PC-9 (cell line): ENCODE measurements around the gene PGC. TPM values are rescaled to one million over a fixed set of nuclear protein-coding genes. Genes with fewer than 3 reads are reported as not detected.

Experiments
- BruUV-seq: library from RNA; stranded (reverse); fragments of 400-500 nt; replicated peaks from 2 replicates; lab custom pipeline; 2021; lab: Mats Ljungman, UMichigan
- CTCF ChIA-PET: fragments of 300-600 bp; sonication (Branson Sonifier 250); formaldehyde crosslinking; loops from one replicate; lab custom pipeline; 2022; ENCODE audit warnings: antibody characterized with exemption; lab: Charles Lee
- POLR2A ChIA-PET: fragments of 300-600 bp; sonication (Branson Sonifier 250); formaldehyde crosslinking; loops from one replicate; lab custom pipeline; 2022; ENCODE audit warnings: antibody characterized with exemption; ENCODE audit not compliant: unreplicated experiment; lab: Charles Lee
- DNase-seq, 2 experiments: peaks; one replicate each; pipeline versions ENCODE4 v3.0.0 to v3.0.0-alpha.2; 2015 to 2022; ENCODE audit warnings: mixed read lengths in 1 of 2
- H2AFZ ChIP-seq: fragments of 200-600 bp; sonication (generic); 2 replicates; pipeline ENCODE4 v1.8.1; 2017; ENCODE audit warnings: antibody characterized with exemption
- H3F3A ChIP-seq: fragments of 200-600 bp; sonication (generic); 2 replicates; pipeline ENCODE4 v1.8.1; 2017; ENCODE audit warnings: antibody characterized with exemption, mild to moderate bottlenecking, low read depth; ENCODE audit not compliant: insufficient read depth
- H3K27ac ChIP-seq: fragments of 200-600 bp; sonication (generic); 2 replicates; pipeline ENCODE4 v1.6.1; 2016; ENCODE audit warnings: mixed run types
- H3K27me3 ChIP-seq: fragments of 200-600 bp; sonication (generic); 2 replicates; pipeline ENCODE4 v1.6.1; 2016; ENCODE audit warnings: low read depth, mixed run types; ENCODE audit not compliant: insufficient read depth
- H3K36me3 ChIP-seq: fragments of 200-600 bp; sonication (generic); 2 replicates; pipeline ENCODE4 v1.6.1; 2016; ENCODE audit warnings: low read depth, mixed run types
- H3K4me1 ChIP-seq: fragments of 200-600 bp; sonication (generic); replicated peaks from 2 replicates; pipeline ENCODE4 v1.6.1; 2016; ENCODE audit warnings: mixed run types; ENCODE audit not compliant: insufficient read depth
- H3K4me2 ChIP-seq: fragments of 200-600 bp; sonication (generic); 2 replicates; pipeline ENCODE4 v1.6.1; 2017; ENCODE audit warnings: mixed run types
- H3K4me3 ChIP-seq: fragments of 200-600 bp; sonication (generic); 2 replicates; pipeline ENCODE4 v1.6.1; 2016; ENCODE audit warnings: mixed run types
- H3K79me2 ChIP-seq: fragments of 200-600 bp; sonication (generic); 2 replicates; pipeline ENCODE4 v1.6.1; 2017; ENCODE audit warnings: low read depth, mixed run types
- H3K9me2 ChIP-seq: fragments of 200-600 bp; sonication (generic); 2 replicates; pipeline ENCODE4 v1.8.1; 2017; ENCODE audit warnings: mild to moderate bottlenecking; ENCODE audit not compliant: insufficient read depth
- H3K9me3 ChIP-seq: fragments of 200-600 bp; sonication (generic); 2 replicates; pipeline ENCODE4 v1.8.1; 2016; ENCODE audit warnings: low read depth; ENCODE audit not compliant: insufficient read depth
- H4K20me1 ChIP-seq: fragments of 200-600 bp; sonication (generic); 2 replicates; pipeline ENCODE4 v1.8.1; 2017; ENCODE audit not compliant: insufficient read depth
- EZH2 ChIP-seq: fragments of 200-600 bp; sonication (generic); IDR thresholded peaks from 2 replicates; pipeline ENCODE4 v1.8.0; 2017; ENCODE audit warnings: antibody characterized with exemption, low read depth
- intact Hi-C: fragments of 100-400 bp; cut with micrococcal nuclease; formaldehyde crosslinking; loops from one replicate; pipeline ENCODE4 v1.10.0; 2022; ENCODE audit not compliant: unreplicated experiment
- total RNA-seq: library from RNA; stranded (reverse); gene quantifications from 2 replicates; pipeline ENCODE4 v1.2.3, GENCODE V29; 2021
- TF ChIP-seq, protein P1 (sequence below): fragments of 200-600 bp; sonication (generic); conservative IDR thresholded peaks from 2 replicates; pipeline ENCODE4 v1.6.1; 2017; ENCODE audit warnings: mixed run types, antibody characterized with exemption, mild to moderate bottlenecking, moderate library complexity

The PGC gene
- total RNA-seq, 1 experiment from 2014 or later, result not detected

GRCh38 chr6:41733360-41733706 is 13.9 kb downstream of the PGC start:
- DNase-seq, result no peak
- Histone ChIP-seq H3K36me3 (no peaks in the 10 kb centered on the region), H3K4me2 (peak overlapping the region; percentile 77), H3K79me2 (no peaks in the 10 kb centered on the region), H3K27me3 (no peaks in the 10 kb centered on the region), H3K9me2 (no peaks in the 10 kb centered on the region), H3K9me3 (no peaks in the 10 kb centered on the region), H3K4me3 (peak overlapping the region; percentile 57; the same call in 1 of the 2 replicates), H3K27ac (no peak overlapping the region), H3K4me1 (peaks cover 13% of the 10 kb centered on the region; the same call in 1 of the 2 replicates), H2AFZ (no peak overlapping the region), H3F3A (no peaks in the 10 kb centered on the region; the same call in 1 of the 2 replicates), H4K20me1 (no peaks in the 10 kb centered on the region; the same call in 1 of the 2 replicates)
- no peak for TF ChIP-seq EZH2
- TF ChIP-seq, protein P1, sequence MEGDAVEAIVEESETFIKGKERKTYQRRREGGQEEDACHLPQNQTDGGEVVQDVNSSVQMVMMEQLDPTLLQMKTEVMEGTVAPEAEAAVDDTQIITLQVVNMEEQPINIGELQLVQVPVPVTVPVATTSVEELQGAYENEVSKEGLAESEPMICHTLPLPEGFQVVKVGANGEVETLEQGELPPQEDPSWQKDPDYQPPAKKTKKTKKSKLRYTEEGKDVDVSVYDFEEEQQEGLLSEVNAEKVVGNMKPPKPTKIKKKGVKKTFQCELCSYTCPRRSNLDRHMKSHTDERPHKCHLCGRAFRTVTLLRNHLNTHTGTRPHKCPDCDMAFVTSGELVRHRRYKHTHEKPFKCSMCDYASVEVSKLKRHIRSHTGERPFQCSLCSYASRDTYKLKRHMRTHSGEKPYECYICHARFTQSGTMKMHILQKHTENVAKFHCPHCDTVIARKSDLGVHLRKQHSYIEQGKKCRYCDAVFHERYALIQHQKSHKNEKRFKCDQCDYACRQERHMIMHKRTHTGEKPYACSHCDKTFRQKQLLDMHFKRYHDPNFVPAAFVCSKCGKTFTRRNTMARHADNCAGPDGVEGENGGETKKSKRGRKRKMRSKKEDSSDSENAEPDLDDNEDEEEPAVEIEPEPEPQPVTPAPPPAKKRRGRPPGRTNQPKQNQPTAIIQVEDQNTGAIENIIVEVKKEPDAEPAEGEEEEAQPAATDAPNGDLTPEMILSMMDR, result no peak
- ChIA-PET POLR2A (interaction anchor here (0.5 to 0.6 kb wide), 3 partner anchors 16 to 163 kb away, joined by 3 to 6 read pairs (median 6); no protein-coding TSS in a partner anchor), CTCF (interaction anchor here (0.6 to 1.4 kb wide), 4 partner anchors 54 to 541 kb away, joined by 3 to 7 read pairs (median 3); partner anchors contain the start of genes BYSL, MED20 and TOMM6)
- intact Hi-C loops, result no loop called here
- BruUV-seq, result TSS peak; percentile 62

DNA sequence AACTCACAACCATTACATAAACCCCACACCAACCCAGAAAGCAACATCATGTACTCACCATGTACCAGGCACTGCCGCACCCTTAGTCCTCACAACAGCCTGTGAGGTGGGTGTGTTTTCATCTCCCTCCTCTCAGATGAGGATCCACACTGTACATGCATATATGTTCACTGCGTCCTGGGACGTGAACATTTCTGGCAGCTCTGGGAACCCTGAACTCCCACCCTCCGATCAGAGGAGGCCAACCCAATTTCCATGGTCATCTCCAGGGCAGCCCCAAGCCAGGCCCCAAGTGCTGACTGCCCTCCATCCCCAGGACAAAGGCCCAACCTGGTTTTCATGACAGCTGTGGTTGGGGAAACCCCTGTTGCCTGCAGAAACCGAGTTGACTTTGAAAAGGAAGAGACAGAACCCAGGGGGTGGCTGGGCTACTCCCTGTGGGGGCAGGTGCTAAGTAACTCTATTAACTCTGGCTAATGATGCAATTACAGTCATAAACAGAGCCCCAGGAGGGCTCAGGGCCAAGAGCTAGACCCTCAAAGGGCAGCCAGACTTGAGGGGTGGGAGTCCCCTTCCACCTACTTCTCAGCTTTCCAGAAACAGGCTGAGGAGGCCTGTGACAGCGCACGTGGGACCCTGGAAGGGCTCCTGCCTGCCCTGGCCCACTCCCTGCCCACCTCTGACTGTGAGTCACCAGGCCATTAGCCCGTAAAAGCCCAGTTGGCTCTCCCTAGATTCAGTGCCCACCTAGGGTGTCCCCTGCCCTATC is 14.4 kb downstream of the PGC start:
- peak overlapping the region; percentile 77 for H3K4me2 ChIP-seq
- TF ChIP-seq EZH2, result no peak
- TF ChIP-seq, protein P1, result no peak
- ChIA-PET CTCF (interaction anchor here (0.9 to 1.4 kb wide), 2 partner anchors 54 to 188 kb away, joined by 3 read pairs; partner anchors contain the start of genes BYSL, MED20 and TOMM6), POLR2A (interaction anchor here (0.5 kb wide), 1 partner anchor 163 kb away, joined by 6 read pairs; no protein-coding TSS in a partner anchor)
- no peaks in the 10 kb centered on the region for H3K79me2 ChIP-seq
- no peaks in the 10 kb centered on the region; the same call in 1 of the 2 replicates for H4K20me1 ChIP-seq
- DNase-seq, result no peak
- no peaks in the 10 kb centered on the region for H3K9me2 ChIP-seq
- intact Hi-C loops, result no loop called here
- no peaks in the 10 kb centered on the region; the same call in 1 of the 2 replicates for H3F3A ChIP-seq
- no peak overlapping the region for H3K4me3 ChIP-seq
- no TSS peak for BruUV-seq
- 0 out of 2 replicates have a peak, but pooled peaks cover 13% of the 10 kb centered on the region for H3K4me1 ChIP-seq
- H3K36me3 ChIP-seq, result no peaks in the 10 kb centered on the region
- H2AFZ ChIP-seq, result no peak overlapping the region
- H3K9me3 ChIP-seq, result no peaks in the 10 kb centered on the region
- H3K27ac ChIP-seq, result no peak overlapping the region
- H3K27me3 ChIP-seq, result no peaks in the 10 kb centered on the region

GRCh38 chr6:41732149-41732548 is 15.0 kb downstream of the PGC start:
- Histone ChIP-seq H3K4me1 (0 out of 2 replicates have a peak, but pooled peaks cover 13% of the 10 kb centered on the region), H3K36me3 (no peaks in the 10 kb centered on the region), H3K9me2 (no peaks in the 10 kb centered on the region), H3K79me2 (no peaks in the 10 kb centered on the region), H3K4me3 (no peak overlapping the region), H3K27ac (no peak overlapping the region), H2AFZ (no peak overlapping the region), H4K20me1 (no peaks in the 10 kb centered on the region; the same call in 1 of the 2 replicates), H3F3A (no peaks in the 10 kb centered on the region; the same call in 1 of the 2 replicates), H3K27me3 (no peaks in the 10 kb centered on the region), H3K9me3 (no peaks in the 10 kb centered on the region), H3K4me2 (no peak overlapping the region)
- no TSS peak for BruUV-seq
- intact Hi-C loops, result no loop called here
- no peak for TF ChIP-seq EZH2
- TF ChIP-seq, protein P1, result no peak
- POLR2A ChIA-PET, result no interaction called here
- CTCF ChIA-PET, result no interaction called here
- DNase-seq, result no peak
